Epithelial cell of proximal tubule (primary cell): ENCODE data around the gene SPP1. TPM values are rescaled to one million over a fixed set of nuclear protein-coding genes. Genes with fewer than 3 reads are reported as not detected.

Experiments
- DNase-seq: peaks from one replicate; pipeline ENCODE4 v3.0.0-alpha.2; 2011; ENCODE audit warnings: low read depth
- H3K4me3 ChIP-seq: 2 replicates; pipeline ENCODE4 v1.5.1; 2011; ENCODE audit warnings: low read depth, mild to moderate bottlenecking, low read length
- total RNA-seq: library from RNA; depleted of rRNA; stranded (reverse); fragments of >200 nt; gene quantifications from 2 replicates; pipeline ENCODE4 v1.2.3, GENCODE V29; 2015
- TF ChIP-seq, protein P1 (sequence below): conservative IDR thresholded peaks from 2 replicates; pipeline ENCODE4 v1.5.1; 2012; ENCODE audit warnings: low read depth, mild to moderate bottlenecking, low read length

SPP1 gene
- total RNA-seq, 1 donor from 2014 or later = 694 TPM

DNA sequence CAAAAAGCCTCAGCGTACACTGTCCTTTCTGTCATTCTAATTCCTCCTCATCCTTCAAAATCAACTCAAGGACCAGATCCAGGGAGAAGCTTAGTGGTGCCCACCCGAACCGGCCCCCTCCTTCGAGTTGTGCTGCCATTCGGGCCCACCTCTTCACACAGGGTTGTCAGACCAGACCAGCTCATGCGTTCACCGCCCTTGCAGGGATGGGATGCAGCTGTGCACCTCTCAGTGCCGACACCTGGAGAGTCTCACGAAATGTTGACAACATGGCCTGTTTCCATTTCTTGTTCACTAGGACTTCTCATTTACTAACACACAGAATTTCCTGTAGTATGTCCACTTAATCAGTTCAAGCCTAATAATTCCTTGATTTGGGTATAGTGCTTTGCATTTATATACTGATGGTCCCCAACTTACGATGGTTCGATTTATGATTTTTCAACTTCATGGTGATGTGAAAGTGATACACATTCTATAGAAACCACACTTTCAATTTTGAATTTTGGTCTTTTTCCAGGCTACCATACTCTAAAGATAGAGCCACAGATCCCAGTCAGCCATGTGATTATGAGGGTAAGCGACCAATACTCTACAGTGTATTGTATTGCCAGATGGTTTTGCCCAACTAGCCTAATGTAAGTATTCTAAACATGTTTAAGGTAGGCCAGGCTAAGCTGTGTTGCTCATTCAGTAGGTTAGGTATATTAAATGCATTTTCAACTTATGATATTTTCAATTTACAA lies 55.2 kb downstream of the SPP1 start:
- TF ChIP-seq, protein P1, sequence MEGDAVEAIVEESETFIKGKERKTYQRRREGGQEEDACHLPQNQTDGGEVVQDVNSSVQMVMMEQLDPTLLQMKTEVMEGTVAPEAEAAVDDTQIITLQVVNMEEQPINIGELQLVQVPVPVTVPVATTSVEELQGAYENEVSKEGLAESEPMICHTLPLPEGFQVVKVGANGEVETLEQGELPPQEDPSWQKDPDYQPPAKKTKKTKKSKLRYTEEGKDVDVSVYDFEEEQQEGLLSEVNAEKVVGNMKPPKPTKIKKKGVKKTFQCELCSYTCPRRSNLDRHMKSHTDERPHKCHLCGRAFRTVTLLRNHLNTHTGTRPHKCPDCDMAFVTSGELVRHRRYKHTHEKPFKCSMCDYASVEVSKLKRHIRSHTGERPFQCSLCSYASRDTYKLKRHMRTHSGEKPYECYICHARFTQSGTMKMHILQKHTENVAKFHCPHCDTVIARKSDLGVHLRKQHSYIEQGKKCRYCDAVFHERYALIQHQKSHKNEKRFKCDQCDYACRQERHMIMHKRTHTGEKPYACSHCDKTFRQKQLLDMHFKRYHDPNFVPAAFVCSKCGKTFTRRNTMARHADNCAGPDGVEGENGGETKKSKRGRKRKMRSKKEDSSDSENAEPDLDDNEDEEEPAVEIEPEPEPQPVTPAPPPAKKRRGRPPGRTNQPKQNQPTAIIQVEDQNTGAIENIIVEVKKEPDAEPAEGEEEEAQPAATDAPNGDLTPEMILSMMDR = no peak
- H3K4me3 ChIP-seq = no peak overlapping the region
- DNase-seq = no peak

Other genes starting within 250 kb of the SPP1 start
- not detected in 2 replicates for gene IBSP, start 176.2 kb upstream of the SPP1 start, total RNA-seq
- gene MEPE, start 142.7 kb upstream of the SPP1 start, total RNA-seq = not detected in 2 replicates
- gene PKD2, start 31.9 kb downstream of the SPP1 start, total RNA-seq = 14.1 and 14.7 TPM in 2 replicates
- gene ABCG2, start 182.9 kb downstream of the SPP1 start, total RNA-seq = 0.29 and 0.51 TPM in 2 replicates